Measurements from ENCODE around the gene LUC7L. TPM values are rescaled to one million over a fixed set of nuclear protein-coding genes. Genes with fewer than 3 reads are reported as not detected.

LUC7L gene
- total RNA-seq, 1 experiment from 2014 or later: 137 TPM

DNA sequence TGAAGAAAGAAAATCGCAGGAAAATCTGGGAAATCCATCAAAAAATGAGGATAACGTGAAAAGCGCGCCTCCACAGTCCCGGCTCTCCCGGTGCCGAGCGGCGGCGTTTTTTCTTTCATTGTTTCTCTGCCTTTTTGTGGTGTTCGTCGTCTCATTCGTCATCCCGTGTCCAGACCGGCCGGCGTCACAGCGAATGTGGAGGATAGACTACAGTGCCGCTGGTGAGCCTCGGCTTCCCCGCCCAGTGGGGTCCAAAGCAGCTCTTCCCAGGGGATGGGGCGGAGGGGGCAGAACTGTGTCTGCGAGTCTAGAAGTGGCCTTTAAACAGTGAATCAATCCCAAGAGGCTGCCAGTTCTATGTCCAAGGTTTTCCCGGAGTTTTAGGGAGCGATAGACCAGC, 25.2 kb upstream of the LUC7L start:
- H2AFZ ChIP-seq (ENCODE audit: low read length): no peak overlapping the region
- no peaks in the 10 kb centered on the region for H3K27me3 ChIP-seq (ENCODE audit: insufficient read depth, low read length)
- H3K9ac ChIP-seq (ENCODE audit: extremely low read depth, insufficient read length, low read length): no peak overlapping the region
- no peaks in the 10 kb centered on the region for H3K4me1 ChIP-seq (ENCODE audit: insufficient read depth, low read length)
- H2BK20ac ChIP-seq (ENCODE audit: low read depth, low read length, poor library complexity, severe bottlenecking): no peak overlapping the region
- H3K14ac ChIP-seq (ENCODE audit: insufficient read depth, low read length): no peak overlapping the region
- no peaks in the 10 kb centered on the region for H4K20me1 ChIP-seq (ENCODE audit: control insufficient read depth, insufficient read depth, insufficient read length)
- H2BK120ac ChIP-seq (ENCODE audit: low read depth, low read length, poor library complexity, severe bottlenecking): no peak overlapping the region
- no peak overlapping the region for H4K8ac ChIP-seq (replicated peaks; ENCODE audit: insufficient read length, low read depth, low read length)
- Mint-ChIP-seq H3K9me3 (no peaks in the 10 kb centered on the region), H3K27me3 (ENCODE audit: low read depth) (no peaks in the 10 kb centered on the region), H3K4me3 (no peak overlapping the region), H3K27ac (0 out of 7 replicates have a peak overlapping the region, but pooled peaks of 1 of the 3 experiments have one; percentile 22), H3K4me1 (no peaks in the 10 kb centered on the region; a peak in 1 of 4 replicates), H3K36me3 (ENCODE audit: insufficient read depth in 1 of 3, low read depth in 3 of 3) (peaks cover 15 to 56% (median 44%) of the 10 kb centered on the region in 3 experiments; a peak in 6 of 7 replicates)
- no peak for DNase-seq
- no peak overlapping the region for H4K91ac ChIP-seq (ENCODE audit: insufficient read length, low read depth, low read length)
- TF ChIP-seq, protein P1, sequence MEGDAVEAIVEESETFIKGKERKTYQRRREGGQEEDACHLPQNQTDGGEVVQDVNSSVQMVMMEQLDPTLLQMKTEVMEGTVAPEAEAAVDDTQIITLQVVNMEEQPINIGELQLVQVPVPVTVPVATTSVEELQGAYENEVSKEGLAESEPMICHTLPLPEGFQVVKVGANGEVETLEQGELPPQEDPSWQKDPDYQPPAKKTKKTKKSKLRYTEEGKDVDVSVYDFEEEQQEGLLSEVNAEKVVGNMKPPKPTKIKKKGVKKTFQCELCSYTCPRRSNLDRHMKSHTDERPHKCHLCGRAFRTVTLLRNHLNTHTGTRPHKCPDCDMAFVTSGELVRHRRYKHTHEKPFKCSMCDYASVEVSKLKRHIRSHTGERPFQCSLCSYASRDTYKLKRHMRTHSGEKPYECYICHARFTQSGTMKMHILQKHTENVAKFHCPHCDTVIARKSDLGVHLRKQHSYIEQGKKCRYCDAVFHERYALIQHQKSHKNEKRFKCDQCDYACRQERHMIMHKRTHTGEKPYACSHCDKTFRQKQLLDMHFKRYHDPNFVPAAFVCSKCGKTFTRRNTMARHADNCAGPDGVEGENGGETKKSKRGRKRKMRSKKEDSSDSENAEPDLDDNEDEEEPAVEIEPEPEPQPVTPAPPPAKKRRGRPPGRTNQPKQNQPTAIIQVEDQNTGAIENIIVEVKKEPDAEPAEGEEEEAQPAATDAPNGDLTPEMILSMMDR (conservative IDR thresholded peaks at IDR 0.05): no peak
- H3K79me1 ChIP-seq (ENCODE audit: insufficient read depth, low read depth, low read length, poor library complexity, severe bottlenecking): no peaks in the 10 kb centered on the region
- no peak overlapping the region for H3K56ac ChIP-seq (ENCODE audit: insufficient read length, low read depth, low read length)
- no peak overlapping the region for H4K5ac ChIP-seq (ENCODE audit: insufficient read length, low read depth, low read length)
- H3K4me2 ChIP-seq (ENCODE audit: insufficient read depth, insufficient read length, low read length): no peak overlapping the region
- H3K79me2 ChIP-seq (ENCODE audit: insufficient read depth, low read length): no peaks in the 10 kb centered on the region
- H2BK15ac ChIP-seq (ENCODE audit: low read depth, low read length): no peak overlapping the region
- no CpG with 5 or more reads among the region's 25 CpGs for WGBS (ENCODE audit: extremely low coverage, insufficient read length, low lambda C conversion rate)
- H2BK12ac ChIP-seq (ENCODE audit: insufficient read length, low read depth, low read length): no peak overlapping the region
- H2AK5ac ChIP-seq (ENCODE audit: insufficient read length, low read length): no peak overlapping the region
- H3K27ac ChIP-seq (ENCODE audit: insufficient read length, low read depth, low read length): no peak overlapping the region
- no peak overlapping the region for H2BK5ac ChIP-seq (ENCODE audit: insufficient read length, low read length)
- H3T11ph ChIP-seq (ENCODE audit: low read length): no peak overlapping the region
- H3K18ac ChIP-seq (ENCODE audit: insufficient read length, low read depth, low read length): no peak overlapping the region
- no peaks in the 10 kb centered on the region for H3K23me2 ChIP-seq (ENCODE audit: insufficient read length, low read depth, low read length, poor library complexity, severe bottlenecking)
- H3K4ac ChIP-seq (ENCODE audit: low read depth, low read length): no peak overlapping the region
- H3K9me3 ChIP-seq (ENCODE audit: control insufficient read depth, low read depth, low read length): no peaks in the 10 kb centered on the region
- no peak overlapping the region for H3K23ac ChIP-seq (ENCODE audit: insufficient read length, low read depth, low read length)
